NT2/D1 (cell line): ENCODE data around the gene TIRAP.

Source experiments
- YY1 ChIP-seq: IDR thresholded peaks from 2 replicates; pipeline ENCODE4 v1.6.1; 2011; ENCODE audit not compliant: insufficient read length, insufficient read depth
- ZNF274 ChIP-seq: IDR thresholded peaks from 2 replicates; pipeline ENCODE4 v1.6.1; 2011; ENCODE audit warnings: mild to moderate bottlenecking, low read depth, low read length

- no peak for TF ChIP-seq YY1
- TF ChIP-seq ZNF274 = no peak
Measured at GRCh38 chr11:126308271-126308671, 25.4 kb downstream of the TIRAP start.
